ENCODE data around the gene MCC. TPM values are rescaled to one million over a fixed set of nuclear protein-coding genes. Genes with fewer than 3 reads are reported as not detected.

The MCC gene
- total RNA-seq, 2 experiments from 2014 or later: 2.9 to 3.3 TPM

DNA sequence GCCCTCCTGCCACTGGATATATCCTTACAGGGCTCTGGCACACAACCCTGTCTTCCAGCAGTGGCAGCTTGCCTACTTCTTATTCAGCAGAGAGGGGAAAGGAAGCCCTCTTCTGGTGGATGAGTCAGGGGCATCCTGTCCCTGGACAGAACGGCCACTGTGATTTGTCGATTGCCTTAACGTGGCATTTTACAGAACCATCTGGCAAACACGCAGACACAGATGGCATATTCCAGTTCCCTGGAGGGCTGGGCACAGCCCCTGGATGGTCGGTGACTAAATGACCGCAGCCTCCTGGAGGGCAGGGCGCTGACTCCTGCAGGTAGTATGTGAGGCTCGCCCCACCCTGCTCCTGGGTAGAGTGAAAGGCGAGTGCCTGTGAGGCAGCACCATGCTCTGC lies 449.5 kb downstream of the MCC start:
- POLR2A ChIA-PET: no interaction called here
- no peak overlapping the region for H3K4me3 Mint-ChIP-seq
- no peaks in the 10 kb centered on the region for H3K9me3 Mint-ChIP-seq
- H3K27ac Mint-ChIP-seq: no peak overlapping the region
- CTCF ChIA-PET: interaction anchor here (1.0 kb wide), 1 partner anchor 25 kb away, joined by 3 read pairs; no protein-coding TSS in a partner anchor
- no peaks in the 10 kb centered on the region for H3K36me3 Mint-ChIP-seq (ENCODE audit: low read depth)
- DNase-seq: no peak
- no peaks in the 10 kb centered on the region for H3K27me3 Mint-ChIP-seq
- H3K4me1 Mint-ChIP-seq: peaks cover 5% of the 10 kb centered on the region

DNA sequence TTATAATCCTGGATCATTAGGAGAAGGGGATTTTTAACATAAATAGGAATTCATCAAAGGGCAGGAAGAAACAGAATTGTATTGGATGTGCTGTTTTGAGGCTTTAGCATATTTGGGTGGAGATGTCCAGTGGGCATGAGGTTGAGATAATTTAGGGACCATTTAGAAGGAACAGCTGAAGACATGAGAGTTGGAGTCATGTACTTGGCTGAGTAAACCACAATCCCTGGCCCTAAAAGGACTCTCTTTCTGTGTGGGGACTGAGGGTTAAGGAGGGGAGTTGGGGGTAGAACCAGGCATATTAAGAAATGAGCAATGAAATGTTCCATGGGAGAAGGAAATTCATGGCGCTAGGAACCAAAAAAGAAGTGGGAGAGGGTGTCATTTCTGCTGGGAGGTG lies 450.1 kb downstream of the MCC start:
- ChIA-PET POLR2A (no interaction called here), CTCF (no interaction called here)
- no peaks in the 10 kb centered on the region for H3K36me3 Mint-ChIP-seq (ENCODE audit: low read depth)
- no peak overlapping the region for H3K27ac Mint-ChIP-seq
- H3K9me3 Mint-ChIP-seq: no peaks in the 10 kb centered on the region
- no peak for DNase-seq
- peaks cover 5% of the 10 kb centered on the region for H3K4me1 Mint-ChIP-seq
- H3K27me3 Mint-ChIP-seq: no peaks in the 10 kb centered on the region
- no peak overlapping the region for H3K4me3 Mint-ChIP-seq

- ChIA-PET POLR2A (no interaction called here), CTCF (no interaction called here)
- H3K36me3 Mint-ChIP-seq (ENCODE audit: low read depth): no peaks in the 10 kb centered on the region
- H3K4me3 Mint-ChIP-seq: no peak overlapping the region
- peaks cover 5% of the 10 kb centered on the region for H3K4me1 Mint-ChIP-seq
- H3K27ac Mint-ChIP-seq: no peak overlapping the region
- H3K9me3 Mint-ChIP-seq: no peaks in the 10 kb centered on the region
- no peak for DNase-seq
- H3K27me3 Mint-ChIP-seq: no peaks in the 10 kb centered on the region
These were observed 451.4 kb downstream of the MCC start for GRCh38 chr5:113036826-113037225.

DNA sequence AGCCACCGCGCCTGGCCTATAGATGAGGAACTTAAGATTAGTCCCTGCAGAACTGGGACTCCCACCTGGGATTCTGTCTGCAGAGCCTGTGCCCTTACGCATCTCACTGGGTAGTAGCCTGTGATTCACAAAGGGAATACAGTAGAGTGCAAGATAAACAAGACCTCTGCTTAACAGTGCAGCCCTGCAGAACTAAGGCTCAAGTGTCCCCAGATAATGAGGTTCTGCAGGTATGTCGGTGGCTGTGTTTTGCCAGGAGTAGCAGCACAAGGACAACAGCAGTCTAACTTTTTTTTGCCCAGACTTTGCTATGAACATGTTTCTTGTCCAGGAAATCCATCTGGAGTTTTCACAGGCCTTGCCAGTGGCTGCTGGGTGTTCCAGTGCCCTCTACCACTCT lies 451.9 kb downstream of the MCC start:
- ChIA-PET POLR2A (no interaction called here), CTCF (interaction anchor here (0.6 kb wide), 1 partner anchor 40 kb away, joined by 4 read pairs; no protein-coding TSS in a partner anchor)
- Mint-ChIP-seq H3K27ac (no peak overlapping the region), H3K9me3 (no peaks in the 10 kb centered on the region), H3K36me3 (ENCODE audit: low read depth) (no peaks in the 10 kb centered on the region), H3K4me3 (no peak overlapping the region), H3K4me1 (peaks cover 3% of the 10 kb centered on the region), H3K27me3 (no peaks in the 10 kb centered on the region)
- DNase-seq: no peak

- H3K36me3 Mint-ChIP-seq (ENCODE audit: low read depth): no peaks in the 10 kb centered on the region
- ChIA-PET POLR2A (no interaction called here), CTCF (interaction anchor here (0.5 kb wide), 1 partner anchor 46 kb away, joined by 5 read pairs; no protein-coding TSS in a partner anchor)
- H3K27ac Mint-ChIP-seq: no peak overlapping the region
- no peaks in the 10 kb centered on the region for H3K27me3 Mint-ChIP-seq
- no peak overlapping the region for H3K4me3 Mint-ChIP-seq
- DNase-seq: no peak
- H3K9me3 Mint-ChIP-seq: no peaks in the 10 kb centered on the region
- H3K4me1 Mint-ChIP-seq: no peaks in the 10 kb centered on the region
These were observed 453.2 kb downstream of the MCC start for GRCh38 chr5:113035096-113035495.

DNA sequence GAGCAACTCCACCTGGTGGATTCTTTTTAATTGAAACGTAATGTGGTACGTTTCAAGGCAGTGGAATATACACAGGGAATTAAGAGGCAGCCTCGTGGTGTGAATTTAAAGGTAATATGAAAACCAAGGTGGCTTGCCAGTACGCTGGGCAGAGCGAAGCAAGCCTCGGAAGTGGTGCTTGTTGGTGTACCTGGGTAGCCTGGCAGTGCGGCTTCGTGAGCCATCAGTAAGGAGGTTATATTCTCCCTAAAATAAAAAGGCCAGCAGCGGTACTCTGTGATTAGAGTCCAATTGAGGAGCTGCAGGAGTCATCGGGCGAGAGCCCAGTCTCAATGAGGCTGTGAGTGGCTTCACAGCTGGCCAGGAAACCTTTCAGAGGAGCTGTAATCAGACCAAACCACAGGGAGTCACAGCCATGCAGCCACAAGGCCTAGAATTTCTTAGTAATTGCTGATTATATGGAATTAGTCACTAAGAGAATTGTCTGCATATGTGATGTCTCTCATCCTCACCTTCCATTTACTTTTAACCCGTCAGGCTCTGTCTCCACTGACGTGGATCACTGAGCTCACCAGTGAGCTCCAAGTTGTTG lies 454.0 kb downstream of the MCC start:
- H3K27me3 Mint-ChIP-seq: no peaks in the 10 kb centered on the region
- H3K4me1 Mint-ChIP-seq: no peaks in the 10 kb centered on the region
- H3K4me3 Mint-ChIP-seq: no peak overlapping the region
- no peaks in the 10 kb centered on the region for H3K9me3 Mint-ChIP-seq
- DNase-seq: no peak
- CTCF ChIA-PET: no interaction called here
- H3K36me3 Mint-ChIP-seq (ENCODE audit: low read depth): peaks cover 5% of the 10 kb centered on the region
- H3K27ac Mint-ChIP-seq: no peak overlapping the region
- POLR2A ChIA-PET: no interaction called here

DNA sequence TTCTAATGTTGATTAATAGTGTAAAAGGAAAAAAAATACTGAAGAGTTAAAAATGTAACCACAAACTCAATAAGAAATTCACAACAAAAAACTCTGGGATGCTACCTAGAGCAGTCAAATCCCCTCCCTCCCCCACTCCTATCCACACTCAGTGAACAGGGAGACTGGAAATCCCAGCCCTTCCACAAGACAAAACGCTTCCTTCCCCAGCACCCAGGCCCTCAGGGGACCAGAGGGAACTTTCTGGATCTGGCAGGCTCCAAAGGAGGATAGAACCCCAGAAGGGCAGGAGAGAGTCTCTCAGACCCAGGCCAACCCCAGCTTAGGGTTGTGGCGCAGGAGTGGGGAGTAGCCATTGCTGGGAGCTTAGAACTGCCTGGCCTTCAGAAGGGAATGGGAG lies 456.7 kb downstream of the MCC start:
- H3K4me3 Mint-ChIP-seq: no peak overlapping the region
- no peaks in the 10 kb centered on the region for H3K4me1 Mint-ChIP-seq
- no peak overlapping the region for H3K27ac Mint-ChIP-seq
- H3K36me3 Mint-ChIP-seq (ENCODE audit: low read depth): peaks cover 18% of the 10 kb centered on the region
- ChIA-PET CTCF (interaction anchor here (0.7 to 1.0 kb wide), 2 partner anchors 13 to 64 kb away, joined by 3 to 4 read pairs; no protein-coding TSS in a partner anchor), POLR2A (interaction anchor here (0.6 kb wide), 1 partner anchor 75 kb away, joined by 3 read pairs; no protein-coding TSS in a partner anchor)
- H3K27me3 Mint-ChIP-seq: no peaks in the 10 kb centered on the region
- no peak for DNase-seq
- H3K9me3 Mint-ChIP-seq: no peaks in the 10 kb centered on the region

DNA sequence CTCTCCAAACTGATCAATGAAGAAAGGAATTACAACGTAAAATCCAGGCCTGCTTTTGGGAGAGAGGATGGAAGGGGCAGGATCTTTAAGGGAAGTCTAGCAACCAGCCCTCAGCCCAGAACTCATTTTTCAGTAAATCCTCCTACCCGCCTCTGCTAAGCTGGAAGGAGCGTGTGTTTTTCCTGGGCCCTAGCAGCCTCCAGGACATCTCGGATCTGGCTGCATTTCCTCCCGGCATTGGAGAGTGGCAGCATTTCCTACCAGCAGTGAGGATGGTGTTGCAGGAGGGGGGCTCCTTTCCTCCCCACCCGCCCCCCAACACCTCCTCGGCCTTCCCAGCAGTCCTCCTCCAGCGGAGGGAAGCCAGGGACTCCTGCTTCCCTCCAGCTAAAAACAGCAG lies 457.1 kb downstream of the MCC start:
- Mint-ChIP-seq H3K36me3 (ENCODE audit: low read depth) (peaks cover 22% of the 10 kb centered on the region), H3K27ac (no peak overlapping the region), H3K4me3 (no peak overlapping the region), H3K4me1 (no peaks in the 10 kb centered on the region), H3K9me3 (no peaks in the 10 kb centered on the region), H3K27me3 (no peaks in the 10 kb centered on the region)
- no peak for DNase-seq
- CTCF ChIA-PET: interaction anchor here (0.7 to 1.0 kb wide), 2 partner anchors 14 to 64 kb away, joined by 3 to 4 read pairs; no protein-coding TSS in a partner anchor
- POLR2A ChIA-PET: interaction anchor here (0.6 kb wide), 1 partner anchor 75 kb away, joined by 3 read pairs; no protein-coding TSS in a partner anchor

DNA sequence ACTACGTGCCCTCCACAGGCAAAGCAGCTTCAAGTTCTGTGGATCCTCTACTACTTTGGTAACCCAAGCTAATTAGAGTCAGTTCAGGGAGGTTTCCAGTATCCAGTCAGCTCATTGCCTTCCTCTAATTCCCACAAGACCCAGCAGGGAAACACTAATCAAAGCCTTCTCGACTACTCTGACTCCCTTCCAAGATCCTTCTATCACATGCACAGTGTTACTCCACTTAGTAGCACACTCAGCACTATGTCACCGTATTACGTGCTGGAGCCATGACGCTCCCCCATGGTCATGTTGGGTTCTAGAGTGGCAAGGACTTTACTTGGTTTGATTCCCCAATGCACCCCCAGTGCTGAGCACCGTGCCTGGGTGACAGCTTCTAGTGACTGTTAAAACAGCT lies 458.6 kb downstream of the MCC start:
- H3K4me3 Mint-ChIP-seq: no peak overlapping the region
- POLR2A ChIA-PET: no interaction called here
- H3K4me1 Mint-ChIP-seq: peaks cover 6% of the 10 kb centered on the region
- H3K27me3 Mint-ChIP-seq: no peaks in the 10 kb centered on the region
- DNase-seq: no peak
- peaks cover 29% of the 10 kb centered on the region for H3K36me3 Mint-ChIP-seq (ENCODE audit: low read depth)
- no peak overlapping the region for H3K27ac Mint-ChIP-seq
- no peaks in the 10 kb centered on the region for H3K9me3 Mint-ChIP-seq
- CTCF ChIA-PET: interaction anchor here (0.6 to 1.6 kb wide), 2 partner anchors 8 to 181 kb away, joined by 3 read pairs; no protein-coding TSS in a partner anchor

DNA sequence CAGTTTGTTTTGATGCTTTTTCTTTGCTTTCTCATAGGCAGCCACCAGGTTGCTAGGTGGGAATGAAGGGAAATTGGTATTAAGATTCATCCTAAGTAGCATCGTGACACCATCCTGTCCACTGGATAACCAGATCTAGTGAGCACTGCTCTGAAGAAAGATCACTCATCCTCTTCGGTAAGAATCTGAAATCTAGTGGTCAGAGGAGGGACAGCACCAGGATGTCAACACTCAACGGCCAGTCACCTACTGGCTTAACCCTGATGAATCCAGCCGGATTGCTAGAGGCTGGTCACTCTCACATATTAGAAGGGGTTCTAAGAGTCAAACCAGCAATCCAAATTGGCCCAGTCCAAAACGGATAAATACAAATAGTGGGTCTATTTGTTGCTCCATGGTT lies 460.8 kb downstream of the MCC start:
- ChIA-PET POLR2A (no interaction called here), CTCF (no interaction called here)
- DNase-seq: no peak
- peaks cover 49% of the 10 kb centered on the region for H3K36me3 Mint-ChIP-seq (ENCODE audit: low read depth)
- H3K27ac Mint-ChIP-seq: no peak overlapping the region
- H3K4me3 Mint-ChIP-seq: no peak overlapping the region
- H3K9me3 Mint-ChIP-seq: no peaks in the 10 kb centered on the region
- H3K27me3 Mint-ChIP-seq: no peaks in the 10 kb centered on the region
- H3K4me1 Mint-ChIP-seq: peaks cover 25% of the 10 kb centered on the region

DNA sequence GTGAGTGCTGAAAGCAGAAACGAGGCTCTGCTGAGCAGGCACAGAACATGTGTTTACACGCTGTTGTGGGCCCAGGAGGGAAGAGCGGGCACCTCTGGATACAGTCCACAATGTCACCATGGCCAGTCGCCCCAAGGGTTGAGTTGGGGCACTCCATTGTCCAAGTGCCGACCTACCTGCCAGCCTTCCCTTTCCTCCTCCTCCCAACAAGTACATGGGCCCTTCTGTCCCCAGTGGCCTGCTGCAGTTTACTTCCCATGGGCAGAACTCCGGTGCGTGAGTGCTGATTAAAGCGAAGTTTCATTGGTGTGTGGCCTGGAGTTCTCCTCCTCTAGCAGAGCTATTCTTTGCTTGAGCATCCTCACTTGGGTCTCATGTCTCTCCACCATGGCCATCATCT lies 461.2 kb downstream of the MCC start:
- no peak for DNase-seq
- no peaks in the 10 kb centered on the region for H3K27me3 Mint-ChIP-seq
- H3K4me1 Mint-ChIP-seq: peaks cover 29% of the 10 kb centered on the region
- H3K27ac Mint-ChIP-seq: no peak overlapping the region
- no peak overlapping the region for H3K4me3 Mint-ChIP-seq
- ChIA-PET POLR2A (no interaction called here), CTCF (no interaction called here)
- H3K9me3 Mint-ChIP-seq: no peaks in the 10 kb centered on the region
- H3K36me3 Mint-ChIP-seq (ENCODE audit: low read depth): peaks cover 49% of the 10 kb centered on the region

GRCh38 chr5:113026211-113026610 lies 462.0 kb downstream of the MCC start:
- Mint-ChIP-seq H3K4me1 (peaks cover 36% of the 10 kb centered on the region), H3K4me3 (no peak overlapping the region), H3K27me3 (no peaks in the 10 kb centered on the region), H3K27ac (no peak overlapping the region), H3K36me3 (ENCODE audit: low read depth) (peaks cover 56% of the 10 kb centered on the region), H3K9me3 (no peaks in the 10 kb centered on the region)
- DNase-seq: no peak
- ChIA-PET POLR2A (interaction anchor here (0.6 kb wide), 1 partner anchor 19 kb away, joined by 11 read pairs; no protein-coding TSS in a partner anchor), CTCF (interaction anchor here (0.5 to 1.1 kb wide), 2 partner anchors 12 to 31 kb away, joined by 3 to 4 read pairs; no protein-coding TSS in a partner anchor)

GRCh38 chr5:113025596-113025995 lies 462.7 kb downstream of the MCC start:
- peaks cover 42% of the 10 kb centered on the region for H3K4me1 Mint-ChIP-seq
- no peak overlapping the region for H3K4me3 Mint-ChIP-seq
- H3K27me3 Mint-ChIP-seq: no peaks in the 10 kb centered on the region
- no peaks in the 10 kb centered on the region for H3K9me3 Mint-ChIP-seq
- CTCF ChIA-PET: interaction anchor here (0.5 to 1.1 kb wide), 2 partner anchors 11 to 31 kb away, joined by 3 to 4 read pairs; no protein-coding TSS in a partner anchor
- POLR2A ChIA-PET: no interaction called here
- no peak for DNase-seq
- no peak overlapping the region for H3K27ac Mint-ChIP-seq
- peaks cover 62% of the 10 kb centered on the region for H3K36me3 Mint-ChIP-seq (ENCODE audit: low read depth)

Data from activated CD4-positive, alpha-beta T cell treated with anti-CD3 and anti-CD28 coated beads, Interleukin-2, amount 10 ng/mL, durations not matched to agents 7 days and 5 days (primary cell).